Mammary epithelial cell (primary cell): ENCODE results near the gene SARNP.

Experiments used
- EZH2 ChIP-seq: IDR thresholded peaks from 2 replicates; pipeline ENCODE4 v1.6.1; 2012; ENCODE audit warnings: low read length, inconsistent platforms, borderline replicate concordance
- TF ChIP-seq, protein P1 (sequence below), 2 donors: IDR thresholded peaks in 1 of 2; conservative IDR thresholded peaks in 1 of 2; 2 replicates each; pipeline ENCODE4 v1.5.1; 2011 to 2012; ENCODE audit warnings: inconsistent platforms in 2 of 2, low read length in 2 of 2, mild to moderate bottlenecking in 2 of 2, control low read depth in 1 of 2, low read depth in 1 of 2; ENCODE audit not compliant: insufficient read depth in 1 of 2; ENCODE audit errors: extremely low read depth in 1 of 2

GRCh38 chr12:55797550-55797949 is 20.0 kb downstream of the SARNP start:
- TF ChIP-seq, protein P1, sequence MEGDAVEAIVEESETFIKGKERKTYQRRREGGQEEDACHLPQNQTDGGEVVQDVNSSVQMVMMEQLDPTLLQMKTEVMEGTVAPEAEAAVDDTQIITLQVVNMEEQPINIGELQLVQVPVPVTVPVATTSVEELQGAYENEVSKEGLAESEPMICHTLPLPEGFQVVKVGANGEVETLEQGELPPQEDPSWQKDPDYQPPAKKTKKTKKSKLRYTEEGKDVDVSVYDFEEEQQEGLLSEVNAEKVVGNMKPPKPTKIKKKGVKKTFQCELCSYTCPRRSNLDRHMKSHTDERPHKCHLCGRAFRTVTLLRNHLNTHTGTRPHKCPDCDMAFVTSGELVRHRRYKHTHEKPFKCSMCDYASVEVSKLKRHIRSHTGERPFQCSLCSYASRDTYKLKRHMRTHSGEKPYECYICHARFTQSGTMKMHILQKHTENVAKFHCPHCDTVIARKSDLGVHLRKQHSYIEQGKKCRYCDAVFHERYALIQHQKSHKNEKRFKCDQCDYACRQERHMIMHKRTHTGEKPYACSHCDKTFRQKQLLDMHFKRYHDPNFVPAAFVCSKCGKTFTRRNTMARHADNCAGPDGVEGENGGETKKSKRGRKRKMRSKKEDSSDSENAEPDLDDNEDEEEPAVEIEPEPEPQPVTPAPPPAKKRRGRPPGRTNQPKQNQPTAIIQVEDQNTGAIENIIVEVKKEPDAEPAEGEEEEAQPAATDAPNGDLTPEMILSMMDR (conservative IDR thresholded peaks at IDR 0.05 in 1 of 2, IDR thresholded peaks at IDR 0.05 in 1 of 2; ENCODE audit: extremely low read depth in 1 of 2, insufficient read depth in 1 of 2, low read depth in 1 of 2, low read length in 2 of 2) = no peak
- no peak for TF ChIP-seq EZH2
